Aorta (tissue), 5 donors: ENCODE measurements around the gene NFKB1. TPM values are rescaled to one million over a fixed set of nuclear protein-coding genes. Genes with fewer than 3 reads are reported as not detected.
A peak's percentile ranks its signal among the peaks of the same experiment; 100 is the strongest.

ENCODE experiments used
- ATAC-seq: fragments of 200-7000 bp; cut with Tn5 transposase; one replicate; pipeline ENCODE4 v1.9.1; 2022; ENCODE audit warnings: moderate library complexity; ENCODE audit not compliant: low FRiP score
- DNase-seq, 2 donors: peaks; one replicate each; pipeline ENCODE4 v3.0.0-alpha.2; 2020
- H3K27ac ChIP-seq, 2 donors: one replicate each; pipeline ENCODE4 v1.5.1; 2013; ENCODE audit warnings: low read length in 2 of 2, mild to moderate bottlenecking in 2 of 2, moderate library complexity in 2 of 2, control low read depth in 1 of 2, inconsistent platforms in 1 of 2, low read depth in 1 of 2
- H3K27me3 ChIP-seq, 2 donors: one replicate each; pipeline ENCODE4 v1.6.1; 2013; ENCODE audit warnings: control low read depth in 1 of 2, low read length in 1 of 2, mild to moderate bottlenecking in 1 of 2, moderate library complexity in 1 of 2; ENCODE audit not compliant: insufficient read depth in 2 of 2, control insufficient read depth in 1 of 2
- H3K36me3 ChIP-seq, 2 donors: one replicate each; pipeline ENCODE4 v1.6.1; 2013; ENCODE audit warnings: control low read depth in 1 of 2, low read length in 1 of 2, mild to moderate bottlenecking in 1 of 2; ENCODE audit not compliant: insufficient read depth in 2 of 2, control insufficient read depth in 1 of 2
- H3K4me1 ChIP-seq, 2 donors: one replicate each; pipeline ENCODE4 v1.6.1; 2013; ENCODE audit warnings: low read length in 2 of 2, control low read depth in 1 of 2, mild to moderate bottlenecking in 1 of 2, moderate library complexity in 1 of 2; ENCODE audit not compliant: insufficient read depth in 2 of 2, control insufficient read depth in 1 of 2
- H3K4me3 ChIP-seq, 2 donors: one replicate each; pipeline ENCODE4 v1.5.1; 2013; ENCODE audit warnings: low read length in 2 of 2, control low read depth in 1 of 2, mild to moderate bottlenecking in 1 of 2
- H3K9me3 ChIP-seq: one replicate; pipeline ENCODE4 v1.6.1; 2013; ENCODE audit warnings: mild to moderate bottlenecking, low read length; ENCODE audit not compliant: control insufficient read depth
- WGBS, 2 donors: extraction: QIAGEN DNeasy Blood & Tissue Kit; methylation state at CpG; one replicate each; pipeline ENCODE4 v1.1.7; 2013; 5-methylcytosine and 5-hydroxymethylcytosine counted together
- intact Hi-C, 2 donors: fragments of 100-400 bp; cut with DNase I; formaldehyde crosslinking; loops; one replicate each; pipeline versions ENCODE4 v1.14.2 to v1.15.0; 2022
- long read RNA-seq, 2 donors: library from polyadenylated mRNA; unstranded; transcript quantifications; one replicate each; pipeline ENCODE4 v2.0.0, GENCODE V29; 2020 to 2021
- polyA plus RNA-seq, 2 donors: library from polyadenylated mRNA; stranded (reverse); fragments of 200-250 nt; gene quantifications; one replicate each; pipeline ENCODE4 v1.2.3, GENCODE V29; 2013
- total RNA-seq, 2 donors: library from RNA; stranded (reverse); fragmentation: NEBNext Ultra II Directional; extraction: Animal tissue kit (Norgen Biotek cat#: 25700); gene quantifications; one replicate each; pipeline ENCODE4 v1.2.1, GENCODE V29; 2021
- donor health status: healthy with polysubstance abuse.
- donor health status: Bipolar disorder and iron deficiency.
- donor health status: DM: no; HTN: no; CAD: no.
- donor health status: DM: no; HTN: no; CAD: no.
- donor health status: DM: yes; HTN: yes; CAD: no.

The NFKB1 gene
- total RNA-seq (10 to 100 TPM; 39.8 to 48.4 TPM), polyA plus RNA-seq (10 to 100 TPM; 10.9 to 12.1 TPM)
- long read RNA-seq, donor 1, full-length matches to known transcripts = 3 of 39 reads
- long read RNA-seq, donor 1, partial matches to known transcripts = 22 of 39 reads
- long read RNA-seq, donor 1, other reads (novel, unspliced or antisense) = 14 of 39 reads
- long read RNA-seq, donor 2, full-length matches to known transcripts = 26 of 56 reads
- long read RNA-seq, donor 2, partial matches to known transcripts = 18 of 56 reads
- long read RNA-seq, donor 2, other reads (novel, unspliced or antisense) = 12 of 56 reads

GRCh38 chr4:102500696-102501446 lies at the start of gene NFKB1:
Gene NFKB1 (plus strand): TSS chr4:102501359. CDS start chr4:102525519, 24,160 bp downstream.
- peak; percentile 86 for DNase-seq
- Histone ChIP-seq H3K27ac (peak within 1 kb of the TSS; percentile 88 to 97), H3K4me3 (peak within 1 kb of the TSS; percentile 85 to 90), H3K27me3 (peaks cover 0 to 2% of the 10 kb centered on the region in 2 donors), H3K4me1 (peaks cover 3 to 6% of the 10 kb centered on the region in 2 donors), H3K36me3 (no peaks in the 10 kb centered on the region), H3K9me3 (no peaks in the 10 kb centered on the region)
- intact Hi-C loops = loop anchor here (5.0 kb wide), 3 partner anchors 326 to 516 kb away; partner anchors contain the start of genes CISD2 (in 1 of the 2), SLC9B1 (in 1 of the 2) and UBE2D3 (in 1 of the 2)
- WGBS, 2 donors = 1% methylated on average over 52 to 63 of the region's 63 CpGs
- peak; percentile 67 for ATAC-seq

- intact Hi-C loops = no loop called here
Observed at GRCh38 chr4:102452854-102453253, 48.3 kb upstream of the NFKB1 start.

GRCh38 chr4:102453827-102454226 lies 47.3 kb upstream of the NFKB1 start:
- intact Hi-C loops = no loop called here
- DNase-seq (no peak), ATAC-seq (no peak)
- H3K27ac ChIP-seq = no peak overlapping the region
- no peaks in the 10 kb centered on the region for H3K36me3 ChIP-seq
- no peaks in the 10 kb centered on the region for H3K4me1 ChIP-seq
- 95 to 99% methylated on average over 3 of the region's 3 CpGs for WGBS, 2 donors
- no peaks in the 10 kb centered on the region for H3K9me3 ChIP-seq
- no peaks in the 10 kb centered on the region for H3K27me3 ChIP-seq
- no peak overlapping the region for H3K4me3 ChIP-seq

More at GRCh38 chr4:102452854-102453253, 48.3 kb upstream of the NFKB1 start:
- H3K4me3 ChIP-seq = no peak overlapping the region
- no peaks in the 10 kb centered on the region for H3K27me3 ChIP-seq
- H3K9me3 ChIP-seq = no peaks in the 10 kb centered on the region
- ATAC-seq = no peak
- 98% methylated on average over 1 of the region's 1 CpG for WGBS, 2 donors
- H3K27ac ChIP-seq = no peak overlapping the region
- H3K36me3 ChIP-seq = no peaks in the 10 kb centered on the region
- DNase-seq = no peak
- H3K4me1 ChIP-seq = no peaks in the 10 kb centered on the region

GRCh38 chr4:102454268-102454667 lies 46.9 kb upstream of the NFKB1 start:
- Histone ChIP-seq H3K4me3 (no peak overlapping the region), H3K27me3 (no peaks in the 10 kb centered on the region), H3K27ac (no peak overlapping the region), H3K4me1 (no peaks in the 10 kb centered on the region), H3K9me3 (no peaks in the 10 kb centered on the region), H3K36me3 (no peaks in the 10 kb centered on the region)
- intact Hi-C loops = no loop called here
- 24 to 36% methylated on average over 1 of the region's 1 CpG for whole genome bisulfite sequencing, 2 donors
- no peak for ATAC-seq
- no peak for DNase-seq

GRCh38 chr4:102454981-102455685 lies 46.0 kb upstream of the NFKB1 start:
- peak; percentile 44 for ATAC-seq
- Histone ChIP-seq H3K27me3 (no peaks in the 10 kb centered on the region), H3K9me3 (no peaks in the 10 kb centered on the region), H3K27ac (no peak overlapping the region), H3K36me3 (no peaks in the 10 kb centered on the region), H3K4me1 (no peaks in the 10 kb centered on the region), H3K4me3 (no peak overlapping the region)
- no peak for DNase-seq
- 84 to 87% methylated on average over 9 of the region's 9 CpGs for WGBS, 2 donors
- intact Hi-C loops = no loop called here

- Histone ChIP-seq H3K4me3 (no peak overlapping the region), H3K4me1 (no peaks in the 10 kb centered on the region), H3K9me3 (no peaks in the 10 kb centered on the region), H3K36me3 (no peaks in the 10 kb centered on the region), H3K27me3 (no peaks in the 10 kb centered on the region), H3K27ac (no peak overlapping the region)
- intact Hi-C loops = no loop called here
- 78 to 95% methylated on average over 3 of the region's 3 CpGs for WGBS, 2 donors
- ATAC-seq (no peak), DNase-seq (no peak)
Observed at GRCh38 chr4:102455750-102456149, 45.4 kb upstream of the NFKB1 start.

- Histone ChIP-seq H3K4me1 (no peaks in the 10 kb centered on the region), H3K4me3 (no peak overlapping the region), H3K27me3 (no peaks in the 10 kb centered on the region), H3K9me3 (no peaks in the 10 kb centered on the region), H3K36me3 (no peaks in the 10 kb centered on the region), H3K27ac (no peak overlapping the region)
- DNase-seq = no peak
- intact Hi-C loops = no loop called here
- 88 to 91% methylated on average over 2 of the region's 2 CpGs for WGBS, 2 donors
- ATAC-seq = no peak
Observed at GRCh38 chr4:102466298-102466697, 34.9 kb upstream of the NFKB1 start.

GRCh38 chr4:102469806-102470205 lies 31.4 kb upstream of the NFKB1 start:
- ATAC-seq = no peak
- no peaks in the 10 kb centered on the region for H3K36me3 ChIP-seq
- H3K27me3 ChIP-seq = no peaks in the 10 kb centered on the region
- WGBS, 2 donors = 5 to 7% methylated on average over 1 of the region's 1 CpG
- no peaks in the 10 kb centered on the region for H3K9me3 ChIP-seq
- no peaks in the 10 kb centered on the region for H3K4me1 ChIP-seq
- no peak overlapping the region for H3K4me3 ChIP-seq
- H3K27ac ChIP-seq = no peak overlapping the region
- no peak for DNase-seq
- intact Hi-C loops = no loop called here
